Liver (tissue), 3 donors: ENCODE results near the gene TSPEAR.

Experiments used
- CTCF ChIP-seq: fragments of 150-350 bp; IDR thresholded peaks from 2 replicates; pipeline ENCODE4 v1.5.1; 2017; ENCODE audit warnings: improper control_type of control experiment, low read depth, low read length; ENCODE audit not compliant: missing input control
- RXRA ChIP-seq, 2 donors: IDR thresholded peaks; 2 replicates each; pipeline ENCODE4 v1.6.1; 2017 to 2018; ENCODE audit warnings: antibody characterized with exemption in 2 of 2, mild to moderate bottlenecking in 1 of 2
- TAF1 ChIP-seq: conservative IDR thresholded peaks from 2 replicates; pipeline ENCODE4 v1.6.1; 2016; ENCODE audit warnings: antibody characterized with exemption, mild to moderate bottlenecking
- TF ChIP-seq, protein P1 (sequence below): IDR thresholded peaks from 2 replicates; pipeline ENCODE4 v1.6.1; 2016; ENCODE audit warnings: antibody characterized with exemption, mild to moderate bottlenecking
- donor health status: healthy.
- donor health status: healthy.

DNA sequence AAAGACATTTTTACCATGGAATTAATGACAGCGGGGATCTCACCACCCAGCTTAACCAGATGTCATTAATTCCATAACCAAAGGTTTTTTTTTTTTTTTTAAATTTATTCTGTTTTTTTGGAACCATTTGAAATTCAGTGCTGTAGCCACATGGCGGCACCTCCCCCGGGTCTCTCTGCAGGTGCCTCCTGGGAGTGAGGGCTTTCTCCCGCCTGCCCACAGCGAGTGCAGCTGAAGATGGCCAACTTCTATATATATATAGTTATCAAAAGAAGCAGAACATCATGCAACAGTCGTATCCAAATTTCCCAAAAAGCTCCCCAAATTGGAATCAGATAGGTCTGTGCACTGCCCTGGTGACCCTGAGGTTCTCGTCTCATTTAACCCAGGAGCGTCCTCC, 95.9 kb downstream of the TSPEAR start:
- TF ChIP-seq CTCF (no peak), RXRA (IDR thresholded peaks at IDR 0.05) (no peak), TAF1 (no peak)
- TF ChIP-seq, protein P1, sequence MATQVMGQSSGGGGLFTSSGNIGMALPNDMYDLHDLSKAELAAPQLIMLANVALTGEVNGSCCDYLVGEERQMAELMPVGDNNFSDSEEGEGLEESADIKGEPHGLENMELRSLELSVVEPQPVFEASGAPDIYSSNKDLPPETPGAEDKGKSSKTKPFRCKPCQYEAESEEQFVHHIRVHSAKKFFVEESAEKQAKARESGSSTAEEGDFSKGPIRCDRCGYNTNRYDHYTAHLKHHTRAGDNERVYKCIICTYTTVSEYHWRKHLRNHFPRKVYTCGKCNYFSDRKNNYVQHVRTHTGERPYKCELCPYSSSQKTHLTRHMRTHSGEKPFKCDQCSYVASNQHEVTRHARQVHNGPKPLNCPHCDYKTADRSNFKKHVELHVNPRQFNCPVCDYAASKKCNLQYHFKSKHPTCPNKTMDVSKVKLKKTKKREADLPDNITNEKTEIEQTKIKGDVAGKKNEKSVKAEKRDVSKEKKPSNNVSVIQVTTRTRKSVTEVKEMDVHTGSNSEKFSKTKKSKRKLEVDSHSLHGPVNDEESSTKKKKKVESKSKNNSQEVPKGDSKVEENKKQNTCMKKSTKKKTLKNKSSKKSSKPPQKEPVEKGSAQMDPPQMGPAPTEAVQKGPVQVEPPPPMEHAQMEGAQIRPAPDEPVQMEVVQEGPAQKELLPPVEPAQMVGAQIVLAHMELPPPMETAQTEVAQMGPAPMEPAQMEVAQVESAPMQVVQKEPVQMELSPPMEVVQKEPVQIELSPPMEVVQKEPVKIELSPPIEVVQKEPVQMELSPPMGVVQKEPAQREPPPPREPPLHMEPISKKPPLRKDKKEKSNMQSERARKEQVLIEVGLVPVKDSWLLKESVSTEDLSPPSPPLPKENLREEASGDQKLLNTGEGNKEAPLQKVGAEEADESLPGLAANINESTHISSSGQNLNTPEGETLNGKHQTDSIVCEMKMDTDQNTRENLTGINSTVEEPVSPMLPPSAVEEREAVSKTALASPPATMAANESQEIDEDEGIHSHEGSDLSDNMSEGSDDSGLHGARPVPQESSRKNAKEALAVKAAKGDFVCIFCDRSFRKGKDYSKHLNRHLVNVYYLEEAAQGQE: no peak
